Upper lobe of right lung (tissue), 1 donor: ENCODE data around the gene EREG. TPM values are rescaled to one million over a fixed set of nuclear protein-coding genes. Genes with fewer than 3 reads are reported as not detected.

ENCODE experiments used
- ATAC-seq: fragments of 200-7000 bp; cut with Tn5 transposase; one replicate; pipeline ENCODE4 v1.9.1; 2020; ENCODE audit warnings: mild to moderate bottlenecking, moderate library complexity
- DNase-seq: peaks from one replicate; pipeline ENCODE4 v3.0.0-alpha.2; 2020
- H3K27ac ChIP-seq: fragments of 200-600 bp; one replicate; pipeline ENCODE4 v1.8.0; 2022
- H3K27me3 ChIP-seq: fragments of 200-600 bp; one replicate; pipeline ENCODE4 v1.8.0; 2022; ENCODE audit warnings: mild to moderate bottlenecking
- H3K36me3 ChIP-seq: fragments of 200-600 bp; one replicate; pipeline ENCODE4 v1.8.0; 2022
- H3K4me1 ChIP-seq: fragments of 200-600 bp; one replicate; pipeline ENCODE4 v1.8.0; 2022
- H3K4me3 ChIP-seq: fragments of 200-600 bp; one replicate; pipeline ENCODE4 v1.8.0; 2022; ENCODE audit warnings: mild to moderate bottlenecking
- H3K9me3 ChIP-seq: fragments of 200-600 bp; one replicate; pipeline ENCODE4 v1.8.0; 2022
- CTCF ChIP-seq: fragments of 200-600 bp; IDR thresholded peaks from one replicate; pipeline ENCODE4 v1.8.0; 2022; ENCODE audit warnings: antibody characterized with exemption
- intact Hi-C: fragments of 100-400 bp; cut with DNase I; formaldehyde crosslinking; loops from one replicate; pipeline ENCODE4 v1.11.0; 2022
- total RNA-seq: library from RNA; stranded (reverse); fragmentation: NEBNext Ultra II Directional; extraction: Animal tissue kit (Norgen Biotek cat#: 25700); gene quantifications from one replicate; pipeline ENCODE4 v1.2.1, GENCODE V29; 2021
- donor health status: DM: no; HTN: yes; CAD: no; lungs with severe emphysema.

Gene EREG
- total RNA-seq, 1 donor from 2014 or later = 0.69 TPM

GRCh38 chr4:74377714-74378113 lies 12.8 kb downstream of the EREG start:
- H3K36me3 ChIP-seq = no peaks in the 10 kb centered on the region
- no peak for TF ChIP-seq CTCF
- no peaks in the 10 kb centered on the region for H3K27me3 ChIP-seq
- H3K9me3 ChIP-seq = no peaks in the 10 kb centered on the region
- H3K27ac ChIP-seq = no peak overlapping the region
- DNase-seq (no peak), ATAC-seq (no peak)
- intact Hi-C loops = loop anchor here (10.0 kb wide), 1 partner anchor 297 kb away; no protein-coding TSS in a partner anchor
- H3K4me1 ChIP-seq = no peaks in the 10 kb centered on the region
- H3K4me3 ChIP-seq = no peak overlapping the region

GRCh38 chr4:74378573-74378972 lies 13.6 kb downstream of the EREG start:
- TF ChIP-seq CTCF = no peak
- Histone ChIP-seq H3K4me3 (no peak overlapping the region), H3K27ac (no peak overlapping the region), H3K9me3 (no peaks in the 10 kb centered on the region), H3K27me3 (no peaks in the 10 kb centered on the region), H3K36me3 (no peaks in the 10 kb centered on the region), H3K4me1 (no peaks in the 10 kb centered on the region)
- ATAC-seq (no peak), DNase-seq (no peak)
- intact Hi-C loops = loop anchor here (10.0 kb wide), 1 partner anchor 296 kb away; no protein-coding TSS in a partner anchor

GRCh38 chr4:74379912-74380311 lies 15.0 kb downstream of the EREG start:
- no peaks in the 10 kb centered on the region for H3K9me3 ChIP-seq
- H3K36me3 ChIP-seq = no peaks in the 10 kb centered on the region
- no peak overlapping the region for H3K27ac ChIP-seq
- no peak overlapping the region for H3K4me3 ChIP-seq
- intact Hi-C loops = loop anchor here (10.0 kb wide), 1 partner anchor 295 kb away; no protein-coding TSS in a partner anchor
- no peak for TF ChIP-seq CTCF
- ATAC-seq (no peak), DNase-seq (no peak)
- no peaks in the 10 kb centered on the region for H3K4me1 ChIP-seq
- no peaks in the 10 kb centered on the region for H3K27me3 ChIP-seq

GRCh38 chr4:74385386-74385785 lies 20.4 kb downstream of the EREG start:
- no peak for ATAC-seq
- DNase-seq = no peak
- no peaks in the 10 kb centered on the region for H3K9me3 ChIP-seq
- intact Hi-C loops = no loop called here
- H3K27ac ChIP-seq = no peak overlapping the region
- no peaks in the 10 kb centered on the region for H3K27me3 ChIP-seq
- H3K4me3 ChIP-seq = no peak overlapping the region
- H3K4me1 ChIP-seq = no peaks in the 10 kb centered on the region
- no peaks in the 10 kb centered on the region for H3K36me3 ChIP-seq
- no peak for TF ChIP-seq CTCF

- no peak for ATAC-seq
- Histone ChIP-seq H3K27ac (no peak overlapping the region), H3K36me3 (no peaks in the 10 kb centered on the region), H3K4me1 (no peaks in the 10 kb centered on the region), H3K9me3 (no peaks in the 10 kb centered on the region), H3K4me3 (no peak overlapping the region), H3K27me3 (no peaks in the 10 kb centered on the region)
- intact Hi-C loops = no loop called here
- TF ChIP-seq CTCF = no peak
- no peak for DNase-seq
Measured at GRCh38 chr4:74386159-74386558, 21.2 kb downstream of the EREG start.

- H3K36me3 ChIP-seq = no peaks in the 10 kb centered on the region
- DNase-seq (no peak), ATAC-seq (no peak)
Measured at GRCh38 chr4:74387790-74388189, 22.8 kb downstream of the EREG start.

More at GRCh38 chr4:74387790-74388189, 22.8 kb downstream of the EREG start:
- Histone ChIP-seq H3K4me3 (no peak overlapping the region), H3K27ac (no peak overlapping the region), H3K4me1 (no peaks in the 10 kb centered on the region), H3K27me3 (no peaks in the 10 kb centered on the region), H3K9me3 (no peaks in the 10 kb centered on the region)
- TF ChIP-seq CTCF = no peak
- intact Hi-C loops = no loop called here
